PC-9 (cell line): Measurements from ENCODE around the gene ZNF592.

Experiments used
- CTCF ChIP-seq: fragments of 200-600 bp; sonication (generic); conservative IDR thresholded peaks from 2 replicates; pipeline ENCODE4 v1.6.1; 2017; ENCODE audit warnings: mixed run types, antibody characterized with exemption, mild to moderate bottlenecking, moderate library complexity
- EZH2 ChIP-seq: fragments of 200-600 bp; sonication (generic); IDR thresholded peaks from 2 replicates; pipeline ENCODE4 v1.8.0; 2017; ENCODE audit warnings: antibody characterized with exemption, low read depth

- TF ChIP-seq CTCF (no peak), EZH2 (no peak)
Measured at GRCh38 chr15:84824260-84825007, 76.0 kb downstream of the ZNF592 start.
